NCI-H460 (cell line): Measurements from ENCODE around the gene DMRTB1. TPM values are rescaled to one million over a fixed set of nuclear protein-coding genes. Genes with fewer than 3 reads are reported as not detected.
A peak's percentile ranks its signal among the peaks of the same experiment; 100 is the strongest.

ENCODE experiments used
- DNase-seq: peaks from one replicate; pipeline ENCODE4 v3.0.0-alpha.2; 2016; ENCODE audit warnings: low read depth; ENCODE audit errors: extremely low read depth
- total RNA-seq: library from RNA; depleted of rRNA; stranded (reverse); fragments of >200 nt; shearing (Covaris generic); gene quantifications from 2 replicates; pipeline ENCODE4 v1.2.3, GENCODE V29; 2014

Gene DMRTB1
- total RNA-seq, 1 experiment from 2014 or later: not detected

DNA sequence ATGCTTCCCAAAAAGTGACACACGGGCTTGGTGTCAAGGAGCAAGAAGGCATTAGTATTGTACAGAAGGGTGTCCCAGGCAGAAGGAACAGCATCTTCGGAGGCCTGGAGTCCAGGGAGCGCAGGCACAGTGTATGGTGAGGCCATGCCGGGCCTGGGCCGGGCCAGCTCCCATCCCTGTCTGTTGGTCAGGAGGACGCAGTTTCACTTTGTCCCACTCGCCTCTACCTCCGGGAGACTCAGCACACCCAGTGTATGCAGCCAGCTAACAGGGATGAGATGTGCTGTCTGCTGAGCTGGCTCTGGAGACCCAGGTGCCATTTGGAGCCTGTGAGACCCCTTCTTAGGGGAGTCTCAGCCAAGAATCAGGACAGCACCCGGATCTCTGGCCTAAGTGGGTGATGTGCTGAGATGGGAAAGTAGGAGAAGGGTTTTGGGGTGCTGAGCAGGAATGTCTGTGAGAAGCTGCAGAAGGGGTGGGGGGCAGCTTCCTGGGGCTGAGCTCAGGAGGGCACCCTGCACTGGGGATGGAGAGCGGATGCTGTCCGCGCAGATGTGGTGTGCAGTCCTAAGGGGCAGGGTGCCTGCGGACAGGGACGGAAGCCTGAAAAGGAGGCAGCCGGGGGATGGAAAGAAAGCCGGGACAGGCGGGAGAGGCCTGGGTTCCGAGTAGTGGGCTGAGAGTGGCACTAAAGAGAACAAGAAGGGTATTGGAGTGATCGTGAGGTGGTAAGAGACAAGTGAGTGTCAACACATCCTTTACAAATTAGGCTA, 25.7 kb downstream of the DMRTB1 start:
- DNase-seq: no peak

GRCh38 chr1:53485478-53486394, 26.5 kb downstream of the DMRTB1 start:
- peak; percentile 51 for DNase-seq

DNA sequence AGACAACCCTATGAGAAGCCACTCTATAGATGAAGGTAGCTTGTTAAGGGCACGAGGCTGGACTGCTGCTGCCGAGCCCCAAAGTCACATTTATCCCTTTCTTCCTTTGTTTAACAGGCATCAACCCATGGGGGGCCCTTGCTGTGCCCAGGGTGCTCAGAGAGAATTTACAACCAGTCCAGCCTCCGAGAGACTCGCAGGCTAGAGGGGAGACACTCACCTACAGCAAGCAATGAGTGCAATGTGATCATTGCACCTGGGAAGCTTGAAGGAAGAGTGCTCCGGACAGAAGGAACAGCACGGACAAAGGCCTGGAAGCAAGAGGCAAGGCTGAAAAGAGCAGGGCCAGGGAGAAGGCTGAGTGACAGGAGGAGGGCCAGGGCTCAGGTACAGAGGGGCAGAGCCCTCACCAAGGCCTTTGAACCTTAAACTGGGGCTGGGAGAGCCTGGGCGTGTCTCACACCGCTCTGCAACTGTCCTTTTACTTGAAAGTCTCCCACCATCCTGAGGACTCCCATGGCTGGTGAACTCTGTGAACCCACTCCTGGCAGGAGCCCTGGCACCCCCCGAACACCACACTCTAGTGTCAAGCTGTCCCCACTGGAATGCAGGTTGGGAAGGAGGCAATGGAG, 27.3 kb downstream of the DMRTB1 start:
- DNase-seq: no peak

- no peak for DNase-seq
Observed at GRCh38 chr1:53490351-53490750, 31.2 kb downstream of the DMRTB1 start.

DNA sequence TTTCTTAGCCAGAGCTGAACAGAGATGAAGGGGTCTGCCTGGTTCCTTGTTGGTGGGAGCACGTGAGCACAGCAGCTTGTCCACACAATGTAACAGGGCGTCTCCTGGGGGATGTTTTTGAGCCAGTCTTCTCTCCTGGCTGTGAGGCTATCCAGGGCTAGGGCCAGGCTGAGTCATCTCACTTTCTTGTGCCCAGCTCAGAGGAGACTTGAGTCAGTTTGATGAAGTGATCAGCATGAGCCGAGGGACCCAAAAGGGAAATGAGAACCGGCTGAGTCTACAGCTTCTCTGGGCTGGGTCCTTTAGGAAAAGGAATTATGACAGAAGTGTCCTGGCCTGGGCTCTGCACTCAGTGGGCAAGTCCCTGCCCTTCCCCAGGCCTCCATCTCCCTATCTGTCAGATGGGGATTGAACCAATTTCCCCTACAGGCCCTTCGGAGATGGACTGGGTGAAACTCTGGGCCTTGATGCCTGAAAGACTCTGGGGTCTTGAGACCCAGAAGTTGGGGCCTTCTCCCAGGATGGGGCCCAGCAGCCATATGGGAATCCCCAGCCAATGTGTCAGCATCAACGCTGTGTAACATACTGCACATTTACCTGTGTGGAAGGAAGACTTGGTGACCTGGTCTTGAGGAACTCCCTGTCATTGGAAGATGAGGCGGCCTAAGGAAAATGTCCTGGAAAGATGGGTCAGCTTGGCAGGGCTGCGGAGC, 36.6 kb downstream of the DMRTB1 start:
- DNase-seq: no peak

- no peak for DNase-seq
Observed at GRCh38 chr1:53498555-53499131, 39.4 kb downstream of the DMRTB1 start.

GRCh38 chr1:53499257-53500203, 40.3 kb downstream of the DMRTB1 start:
- no peak for DNase-seq

- DNase-seq: no peak
Observed at GRCh38 chr1:53500204-53501064, 41.2 kb downstream of the DMRTB1 start.

- DNase-seq: no peak
Observed at GRCh38 chr1:53501065-53502005, 42.1 kb downstream of the DMRTB1 start.

DNA sequence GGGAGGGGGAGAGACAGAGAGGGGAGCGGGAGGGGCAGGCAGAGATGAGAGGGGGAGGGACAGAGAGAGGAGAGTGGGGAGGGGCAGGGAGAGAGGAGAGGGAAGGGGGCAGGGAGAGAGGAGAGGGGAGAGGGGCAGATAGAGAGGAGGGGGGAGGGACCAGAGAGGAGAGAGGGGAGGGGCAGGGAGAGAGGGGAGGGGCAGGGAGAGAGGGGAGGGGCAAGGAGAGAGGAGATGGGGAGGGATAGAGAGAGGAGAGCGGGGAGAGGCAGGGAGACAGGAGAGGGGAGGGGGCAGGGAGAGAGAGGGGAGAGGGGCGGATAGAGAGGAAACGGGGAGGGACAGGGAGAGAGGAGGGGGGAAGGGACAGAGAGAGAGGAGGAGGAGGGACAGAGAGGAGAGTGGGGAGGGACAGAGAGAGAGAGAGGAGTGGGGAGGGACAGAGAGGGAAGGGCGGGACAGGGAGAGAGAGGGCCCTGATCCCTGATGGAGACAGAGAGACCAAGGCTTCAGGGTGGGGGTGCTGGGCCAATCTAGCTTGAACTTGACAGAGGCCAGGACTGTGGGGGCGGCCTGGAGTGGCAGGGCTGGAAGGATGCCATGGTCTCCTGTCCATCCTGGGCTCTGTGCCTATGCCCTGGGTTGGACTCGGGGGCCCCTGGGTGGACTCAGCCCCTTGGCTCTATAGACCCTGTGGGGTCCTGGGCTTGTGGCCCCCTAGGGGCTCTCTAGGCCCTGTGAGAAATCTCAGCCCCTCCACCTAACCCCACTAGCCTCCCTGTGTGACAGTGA, 43.6 kb downstream of the DMRTB1 start:
- DNase-seq: no peak

GRCh38 chr1:53503433-53504217, 44.4 kb downstream of the DMRTB1 start:
- DNase-seq: no peak

DNA sequence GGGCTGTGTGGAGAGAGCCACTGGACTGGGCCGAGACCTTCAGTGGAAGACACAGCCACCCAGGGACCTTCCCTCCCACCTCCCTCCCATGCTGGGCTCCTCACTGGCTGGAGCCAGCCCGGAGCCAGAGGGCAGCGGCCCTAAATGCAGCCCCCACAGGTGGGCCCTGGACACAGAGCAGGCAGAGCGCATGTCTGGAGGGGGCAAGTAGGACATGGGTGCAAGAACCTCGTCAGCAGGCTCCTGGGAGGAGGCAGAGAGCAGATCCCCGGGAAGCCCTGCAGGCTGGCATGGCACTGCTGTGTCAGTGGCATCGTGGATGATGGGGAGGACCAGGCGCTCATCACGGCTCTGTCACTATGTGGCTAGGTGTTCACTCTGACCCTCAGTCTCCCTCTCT, 45.7 kb downstream of the DMRTB1 start:
- DNase-seq: no peak

DNA sequence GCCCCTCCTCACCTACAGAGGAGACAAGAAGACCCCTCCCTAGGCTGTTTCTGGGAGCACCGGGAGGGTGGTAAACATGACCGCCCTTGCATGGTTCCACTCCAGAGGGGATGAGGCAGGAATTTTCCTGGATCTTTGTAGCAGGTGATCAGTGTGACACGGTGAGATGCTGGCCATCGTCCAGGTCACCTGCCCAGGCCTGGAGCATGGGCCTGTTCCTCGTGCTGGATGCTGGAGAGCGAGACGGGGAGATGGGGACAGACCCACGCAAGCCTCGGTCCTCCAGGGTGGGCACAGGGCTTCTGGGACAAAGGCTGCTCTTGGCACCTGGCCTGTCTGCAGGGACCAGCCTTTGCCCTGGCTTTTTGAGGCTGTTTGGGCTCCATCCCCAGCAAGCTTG, 46.2 kb downstream of the DMRTB1 start:
- no peak for DNase-seq

GRCh38 chr1:53505891-53506290, 46.7 kb downstream of the DMRTB1 start:
- DNase-seq: no peak

GRCh38 chr1:53506355-53507050, 47.3 kb downstream of the DMRTB1 start:
- no peak for DNase-seq
